ENCODE measurements around the gene MAB21L1. TPM values are rescaled to one million over a fixed set of nuclear protein-coding genes. Genes with fewer than 3 reads are reported as not detected.

Gene MAB21L1
- 3.7 TPM in 1 of 2 replicates, not detected in the other for total RNA-seq (ENCODE audit: low replicate concordance)

DNA sequence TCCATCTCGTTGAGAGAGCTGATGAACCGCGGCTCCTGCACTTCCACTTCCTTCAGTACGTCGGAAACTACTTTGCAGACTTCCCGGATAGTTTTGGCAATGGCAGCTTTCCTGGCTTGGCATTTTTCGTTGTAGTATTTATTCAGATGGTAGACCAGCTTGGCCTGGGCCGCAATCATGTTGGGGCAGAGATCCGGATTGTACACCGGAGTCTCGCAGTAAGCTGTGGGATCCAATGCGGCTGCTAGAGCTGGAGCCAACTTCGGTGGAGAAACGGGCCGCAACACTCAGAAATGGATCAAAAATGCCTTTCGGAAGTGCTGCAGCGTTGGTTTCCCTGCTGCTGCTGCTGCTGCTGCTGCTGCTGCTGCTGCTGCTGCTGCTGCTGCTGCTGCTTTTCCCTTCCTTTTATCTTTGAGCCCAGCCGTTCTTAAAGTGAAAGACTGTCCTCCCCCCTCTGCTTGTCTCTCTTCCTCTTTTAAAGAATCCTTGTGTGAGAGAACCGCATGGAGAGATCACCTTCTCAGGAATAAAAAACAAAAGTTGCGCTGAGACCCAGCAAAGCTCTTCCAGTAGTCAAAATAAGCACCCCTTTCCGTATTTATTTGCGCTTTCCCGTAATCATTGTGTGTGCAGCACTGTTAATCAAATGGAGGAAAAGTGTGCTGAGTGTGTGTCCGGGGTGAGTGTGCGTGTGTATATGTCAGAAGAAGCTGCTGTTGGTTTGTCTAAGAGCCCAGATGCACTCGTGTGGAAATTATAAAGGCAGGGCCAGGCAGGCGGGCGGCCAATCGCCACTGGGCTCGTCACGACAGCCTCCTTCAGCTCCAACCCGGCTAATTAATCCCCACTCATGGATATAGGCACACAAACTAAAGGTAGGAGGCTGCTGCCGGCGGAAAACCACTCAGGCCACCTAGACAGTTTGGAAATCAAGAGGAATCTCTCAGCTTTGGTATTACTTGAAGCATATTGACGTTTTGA is at the start of gene MAB21L1:
MAB21L1 (minus strand) TSS at position 730 of the 984 bp plus-strand sequence; CDS start at position 179, 551 bp downstream.
- TF ChIP-seq, protein P1, sequence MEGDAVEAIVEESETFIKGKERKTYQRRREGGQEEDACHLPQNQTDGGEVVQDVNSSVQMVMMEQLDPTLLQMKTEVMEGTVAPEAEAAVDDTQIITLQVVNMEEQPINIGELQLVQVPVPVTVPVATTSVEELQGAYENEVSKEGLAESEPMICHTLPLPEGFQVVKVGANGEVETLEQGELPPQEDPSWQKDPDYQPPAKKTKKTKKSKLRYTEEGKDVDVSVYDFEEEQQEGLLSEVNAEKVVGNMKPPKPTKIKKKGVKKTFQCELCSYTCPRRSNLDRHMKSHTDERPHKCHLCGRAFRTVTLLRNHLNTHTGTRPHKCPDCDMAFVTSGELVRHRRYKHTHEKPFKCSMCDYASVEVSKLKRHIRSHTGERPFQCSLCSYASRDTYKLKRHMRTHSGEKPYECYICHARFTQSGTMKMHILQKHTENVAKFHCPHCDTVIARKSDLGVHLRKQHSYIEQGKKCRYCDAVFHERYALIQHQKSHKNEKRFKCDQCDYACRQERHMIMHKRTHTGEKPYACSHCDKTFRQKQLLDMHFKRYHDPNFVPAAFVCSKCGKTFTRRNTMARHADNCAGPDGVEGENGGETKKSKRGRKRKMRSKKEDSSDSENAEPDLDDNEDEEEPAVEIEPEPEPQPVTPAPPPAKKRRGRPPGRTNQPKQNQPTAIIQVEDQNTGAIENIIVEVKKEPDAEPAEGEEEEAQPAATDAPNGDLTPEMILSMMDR (IDR thresholded peaks at IDR 0.05; ENCODE audit: insufficient read depth, low read length), result no peak
- peak within 1 kb of the TSS; percentile 73 for H3K4me3 ChIP-seq (ENCODE audit: low read depth, low read length)
- DNase-seq (ENCODE audit: low read depth), result peak; percentile 53

DNA sequence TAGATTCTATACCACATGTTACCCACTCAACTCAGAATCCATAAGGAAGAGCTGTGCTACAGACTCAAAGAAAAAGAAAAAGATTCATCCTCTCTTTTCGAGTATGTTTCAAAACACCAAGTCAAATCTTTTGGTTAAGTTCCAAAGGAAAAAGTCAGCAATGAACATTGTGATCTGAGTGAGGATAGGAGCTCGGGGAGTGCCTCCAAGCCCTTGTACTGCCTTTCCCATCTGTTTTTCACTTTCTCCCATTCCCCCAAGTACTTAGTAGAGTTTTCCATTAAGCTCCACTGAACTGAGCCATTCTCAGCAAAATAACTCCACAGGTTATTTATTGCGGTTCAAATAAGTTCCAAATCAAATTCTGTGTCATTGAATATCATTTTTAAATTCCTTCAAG is 47.7 kb upstream of the MAB21L1 start:
- DNase-seq (ENCODE audit: low read depth), result peak; percentile 3
- TF ChIP-seq, protein P1 (IDR thresholded peaks at IDR 0.05; ENCODE audit: insufficient read depth, low read length), result no peak
- H3K4me3 ChIP-seq (ENCODE audit: low read depth, low read length), result no peak overlapping the region

DNA sequence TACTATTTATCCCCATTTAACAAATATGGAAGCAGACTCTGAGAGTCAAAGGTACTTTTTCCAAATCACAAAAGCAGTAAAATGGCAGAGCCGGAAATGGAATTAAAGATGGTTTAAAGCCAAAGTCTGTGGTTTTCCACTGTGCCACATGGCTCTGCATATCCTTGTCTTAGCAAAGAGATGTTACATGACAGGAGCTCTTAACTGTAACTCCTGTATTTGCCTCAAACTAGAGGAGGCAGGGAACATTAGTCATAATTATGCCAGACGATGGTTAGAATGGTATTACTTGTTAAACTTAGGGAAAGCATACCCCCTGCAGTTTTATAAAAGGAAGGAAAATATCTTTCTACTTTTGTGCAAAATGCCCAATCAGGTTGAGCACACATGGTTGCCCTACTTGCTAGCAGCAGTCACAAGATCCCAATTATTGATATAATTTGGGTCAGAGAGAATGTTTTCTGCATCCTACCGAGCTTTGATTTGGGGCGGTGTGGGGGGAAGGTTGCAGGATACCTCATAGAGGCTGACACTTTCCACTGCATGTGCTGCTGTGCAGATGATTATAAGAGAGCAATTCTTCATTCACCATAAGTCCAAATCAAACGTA is 42.0 kb upstream of the MAB21L1 start:
- no peak overlapping the region for H3K4me3 ChIP-seq (ENCODE audit: low read depth, low read length)
- DNase-seq (ENCODE audit: low read depth), result no peak

DNA sequence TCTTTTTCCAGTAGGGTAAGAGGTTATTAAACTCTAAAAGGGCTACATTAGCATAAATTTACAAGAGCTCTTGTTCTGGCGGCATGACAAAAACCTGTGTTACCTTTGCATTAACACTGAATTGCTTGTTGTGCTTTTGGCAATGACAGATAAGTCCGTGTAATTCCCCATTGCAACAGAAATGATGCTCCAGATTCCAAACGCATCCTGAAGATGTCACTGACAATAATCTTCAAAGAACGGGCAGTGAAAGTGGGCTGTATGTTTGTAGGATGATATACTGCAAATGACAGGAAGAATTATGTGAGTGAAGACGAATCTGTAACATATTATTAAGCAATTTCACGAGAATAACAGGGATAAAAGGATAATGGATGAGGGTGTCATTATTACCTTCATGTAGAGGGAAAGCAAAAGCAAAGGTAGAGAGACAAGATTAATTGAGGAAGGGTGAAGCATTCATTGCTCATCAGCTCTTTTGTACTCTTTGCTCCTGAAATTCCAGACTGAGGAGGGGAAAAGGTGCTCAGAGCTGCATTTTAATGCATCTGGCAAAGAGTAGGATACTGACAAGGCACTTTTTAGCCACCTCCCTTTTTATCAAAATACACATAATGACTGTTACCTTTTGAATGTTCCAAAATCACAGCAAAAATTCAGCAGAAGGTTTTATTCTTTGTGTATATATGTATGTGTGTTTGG is 38.5 kb upstream of the MAB21L1 start:
- no peak for DNase-seq (ENCODE audit: low read depth)
- TF ChIP-seq, protein P1 (IDR thresholded peaks at IDR 0.05; ENCODE audit: insufficient read depth, low read length), result no peak
- no peak overlapping the region for H3K4me3 ChIP-seq (ENCODE audit: low read depth, low read length)

More for the DNA sequence above, 42.0 kb upstream of the MAB21L1 start:
- TF ChIP-seq, protein P1 (IDR thresholded peaks at IDR 0.05; ENCODE audit: insufficient read depth, low read length), result no peak

DNA sequence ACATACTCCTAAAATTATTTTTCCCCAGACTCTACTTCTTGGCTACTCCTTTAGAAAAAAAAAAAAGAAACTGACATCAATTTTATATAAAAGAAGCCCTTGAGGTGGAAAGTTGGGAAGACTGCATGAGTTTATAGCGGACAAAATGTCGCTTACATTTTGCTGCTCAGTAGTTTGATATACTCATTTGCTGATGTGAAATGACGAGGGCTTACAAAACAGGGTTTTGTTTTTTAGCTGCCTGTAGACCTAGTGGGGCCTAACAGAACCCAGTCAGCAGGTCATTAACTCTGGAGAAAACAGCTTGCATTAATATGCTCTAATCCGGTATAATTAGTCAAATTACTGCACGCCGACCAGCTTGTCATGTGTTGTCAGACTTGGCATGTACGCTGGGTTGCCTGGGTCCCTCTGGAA is 37.6 kb upstream of the MAB21L1 start:
- no peak for DNase-seq (ENCODE audit: low read depth)
- TF ChIP-seq, protein P1 (IDR thresholded peaks at IDR 0.05; ENCODE audit: insufficient read depth, low read length), result no peak
- H3K4me3 ChIP-seq (ENCODE audit: low read depth, low read length), result no peak overlapping the region

DNA sequence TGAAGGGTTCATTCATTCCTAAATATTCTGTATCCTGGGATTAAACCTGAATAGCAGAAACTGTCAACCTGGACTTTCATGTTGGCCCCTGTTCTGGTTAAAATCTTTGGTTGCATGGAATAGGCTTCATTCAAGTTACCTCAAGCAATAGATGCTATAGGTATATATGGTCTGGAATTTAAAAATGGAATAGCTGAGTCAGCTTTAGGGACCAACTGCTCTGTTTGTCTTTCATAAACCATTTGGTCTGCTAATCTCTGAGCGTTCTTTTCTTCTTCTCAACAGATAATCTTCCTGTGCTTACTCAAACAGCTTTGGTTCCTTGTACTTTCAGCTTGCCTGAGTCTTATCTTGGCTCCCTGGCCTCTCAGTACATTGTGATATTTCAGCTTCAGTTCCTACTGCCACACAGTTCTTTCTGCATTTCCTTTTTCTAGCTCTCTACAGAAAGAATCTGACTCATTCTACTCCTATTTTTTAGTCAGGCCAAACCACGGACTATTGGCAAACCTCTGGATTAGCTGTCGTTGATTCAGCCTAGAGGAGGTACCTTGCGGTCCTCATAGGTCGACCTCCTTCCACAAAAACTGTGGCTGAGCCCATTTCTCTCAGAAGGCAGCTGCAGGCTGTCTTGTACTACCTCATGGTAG is 35.9 kb upstream of the MAB21L1 start:
- TF ChIP-seq, protein P1 (IDR thresholded peaks at IDR 0.05; ENCODE audit: insufficient read depth, low read length), result no peak
- H3K4me3 ChIP-seq (ENCODE audit: low read depth, low read length), result no peak overlapping the region
- peak; percentile 98 for DNase-seq (ENCODE audit: low read depth)
